HCT116 (cell line): ENCODE data around the gene RELL1. TPM values are rescaled to one million over a fixed set of nuclear protein-coding genes. Genes with fewer than 3 reads are reported as not detected.

Experiments used
- ATAC-seq: fragments of 200-7000 bp; cut with Tn5 transposase; 2 replicates; pipeline ENCODE4 v1.9.1; 2020; ENCODE audit warnings: mild to moderate bottlenecking, moderate library complexity
- BruUV-seq: library from RNA; stranded (reverse); fragments of 400-500 nt; replicated peaks from 2 replicates; lab custom pipeline; 2021; lab: Mats Ljungman, UMichigan
- CTCF ChIA-PET: fragments of 300-600 bp; sonication (Branson Sonifier 250); formaldehyde crosslinking; loops from one replicate; lab custom pipeline; 2021; ENCODE audit warnings: antibody characterized with exemption; lab: Charles Lee
- POLR2A ChIA-PET: fragments of 300-600, 350-600 bp; sonication (Branson Sonifier 250); formaldehyde crosslinking; loops from one replicate; lab custom pipeline; 2021; ENCODE audit warnings: antibody characterized with exemption; lab: Charles Lee
- RAD21 ChIA-PET, 2 experiments: fragments of 300-600 bp; sonication (Branson Sonifier 250); formaldehyde crosslinking; loops; one replicate each; lab custom pipeline; 2023; ENCODE audit warnings: low total read pairs in 2 of 2; ENCODE audit not compliant: uncharacterized antibody in 2 of 2, unreplicated experiment in 2 of 2, low non-redundant PET in 1 of 2; lab: Charles Lee
- DNase-seq: peaks from one replicate; pipeline ENCODE4 v3.0.0-alpha.2; 2010; ENCODE audit warnings: low read depth, low spot score
- H2AFZ ChIP-seq: fragments of 200-600 bp; shearing (Covaris generic), sonication (generic); 2 replicates; pipeline ENCODE4 v1.6.1; 2017; ENCODE audit warnings: low read depth, mixed run types, mixed read lengths, antibody characterized with exemption, low read length; ENCODE audit not compliant: poor library complexity, severe bottlenecking
- H3K27ac ChIP-seq: 2 replicates; pipeline ENCODE4 v1.5.1; 2012; ENCODE audit warnings: low read depth, low read length
- H3K27me3 ChIP-seq: fragments of 200-600 bp; sonication (generic); 2 replicates; pipeline ENCODE4 v1.6.1; 2016; ENCODE audit warnings: mixed run types, low read length, mixed read lengths; ENCODE audit not compliant: insufficient read depth
- H3K36me3 ChIP-seq, 2 experiments: fragments of 200-500 bp in 1 of 2; fragments of 200-600 bp in 1 of 2; sonication (Bioruptor generic) in 1 of 2; sonication (generic) in 1 of 2; 2 replicates each; pipeline versions ENCODE4 v1.5.1 to v1.6.1; 2014 to 2016; ENCODE audit warnings: low read length in 2 of 2, inconsistent platforms in 1 of 2, mixed read lengths in 1 of 2, mixed run types in 1 of 2; ENCODE audit not compliant: insufficient read depth in 2 of 2, control insufficient read depth in 1 of 2
- H3K4me1 ChIP-seq, 2 experiments: fragments of 200-600 bp in 1 of 2; sonication (generic) in 1 of 2; 2 replicates each; pipeline versions ENCODE4 v1.5.1 to v1.6.1; 2012 to 2017; ENCODE audit warnings: low read length in 2 of 2, inconsistent platforms in 1 of 2, mild to moderate bottlenecking in 1 of 2, mixed read lengths in 1 of 2, mixed run types in 1 of 2, moderate library complexity in 1 of 2; ENCODE audit not compliant: insufficient read depth in 2 of 2, control insufficient read depth in 1 of 2
- H3K4me2 ChIP-seq: fragments of 200-600 bp; sonication (generic); 2 replicates; pipeline ENCODE4 v1.6.1; 2017; ENCODE audit warnings: mixed run types, low read length, mixed read lengths
- H3K4me3 ChIP-seq, 2 experiments: fragments of 200-600 bp in 1 of 2; sonication (generic) in 1 of 2; replicated peaks in 1 of 2; 2 replicates each; pipeline ENCODE4 v1.5.1; 2011 to 2016; ENCODE audit warnings: low read length in 2 of 2, control low read depth in 1 of 2, low read depth in 1 of 2, mild to moderate bottlenecking in 1 of 2, mixed read lengths in 1 of 2, mixed run types in 1 of 2
- H3K79me2 ChIP-seq: fragments of 200-600 bp; sonication (generic); 2 replicates; pipeline ENCODE4 v1.6.1; 2017; ENCODE audit warnings: mild to moderate bottlenecking, mixed run types, low read length, moderate library complexity, mixed read lengths; ENCODE audit not compliant: insufficient read depth
- H3K9ac ChIP-seq: fragments of 200-600 bp; sonication (generic); 2 replicates; pipeline ENCODE4 v1.6.1; 2016; ENCODE audit warnings: low read length, mixed read lengths
- H3K9me2 ChIP-seq: fragments of 200-600 bp; sonication (generic), shearing (Covaris generic); 2 replicates; pipeline ENCODE4 v1.6.1; 2017; ENCODE audit warnings: mixed run types, mild to moderate bottlenecking, moderate library complexity; ENCODE audit not compliant: insufficient read depth
- H3K9me3 ChIP-seq, 2 experiments: fragments of 200-500 bp in 1 of 2; fragments of 200-600 bp in 1 of 2; sonication (Bioruptor generic) in 1 of 2; sonication (generic) in 1 of 2; 2 replicates each; pipeline ENCODE4 v1.6.1; 2014 to 2017; ENCODE audit warnings: low read length in 2 of 2, mixed read lengths in 2 of 2, inconsistent platforms in 1 of 2, low read depth in 1 of 2, mild to moderate bottlenecking in 1 of 2, mixed run types in 1 of 2, moderate library complexity in 1 of 2; ENCODE audit not compliant: control insufficient read depth in 1 of 2, insufficient read depth in 1 of 2
- H4K20me1 ChIP-seq: fragments of 200-600 bp; sonication (generic), shearing (Covaris generic); 2 replicates; pipeline ENCODE4 v1.6.1; 2017; ENCODE audit warnings: mixed run types, mild to moderate bottlenecking, moderate library complexity; ENCODE audit not compliant: insufficient read depth
- ATF3 ChIP-seq: IDR thresholded peaks from 2 replicates; pipeline ENCODE4 v1.6.1; 2012
- CBX3 ChIP-seq: IDR thresholded peaks from 2 replicates; pipeline ENCODE4 v1.6.1; 2012; ENCODE audit warnings: low read depth
- EZH2phosphoT487 ChIP-seq: fragments of 200-600 bp; IDR thresholded peaks from 2 replicates; pipeline ENCODE4 v1.6.1; 2018; ENCODE audit warnings: antibody characterized with exemption, borderline replicate concordance
- FOSL1 ChIP-seq: IDR thresholded peaks from 2 replicates; pipeline ENCODE4 v1.6.1; 2012; ENCODE audit warnings: low read depth
- JUND ChIP-seq: IDR thresholded peaks from 2 replicates; pipeline ENCODE4 v1.6.1; 2012
- POLR2A ChIP-seq: IDR thresholded peaks from 2 replicates; pipeline ENCODE4 v1.7.0; 2011; ENCODE audit warnings: borderline replicate concordance; ENCODE audit not compliant: insufficient read depth, insufficient read length; ENCODE audit errors: extremely low read depth
- SIN3A ChIP-seq: IDR thresholded peaks from 2 replicates; pipeline ENCODE4 v1.6.1; 2012; ENCODE audit warnings: low read depth
- SP1 ChIP-seq: IDR thresholded peaks from 2 replicates; pipeline ENCODE4 v1.6.1; 2012; ENCODE audit warnings: low read depth
- TCF7L2 ChIP-seq: IDR thresholded peaks from 2 replicates; pipeline ENCODE4 v1.7.0; 2011; ENCODE audit warnings: borderline replicate concordance, inconsistent platforms; ENCODE audit not compliant: insufficient read depth, insufficient read length; ENCODE audit errors: extremely low read depth
- ZBTB33 ChIP-seq: IDR thresholded peaks from 2 replicates; pipeline ENCODE4 v1.6.1; 2011; ENCODE audit warnings: mild to moderate bottlenecking, low read length, moderate library complexity; ENCODE audit not compliant: insufficient replicate concordance; ENCODE audit errors: extremely low read depth
- ZFX ChIP-seq: fragments of 450-650 bp; IDR thresholded peaks from 2 replicates; pipeline ENCODE4 v1.6.1; 2017
- intact Hi-C: fragments of 100-400 bp; cut with micrococcal nuclease; formaldehyde crosslinking; loops from 2 replicates; pipeline ENCODE4 v1.10.0; 2022
- total RNA-seq: library from RNA; stranded (reverse); gene quantifications from one replicate; pipeline ENCODE4 v1.2.1, GENCODE V29; 2021; ENCODE audit not compliant: unreplicated experiment

RELL1 gene
- total RNA-seq, 1 experiment from 2014 or later: 30.2 TPM

GRCh38 chr4:37697566-37697965 is 11.4 kb upstream of the RELL1 start:
- Histone ChIP-seq H3K4me3 (no peak overlapping the region), H3K27me3 (no peaks in the 10 kb centered on the region), H2AFZ (no peak overlapping the region), H3K4me2 (no peak overlapping the region), H3K4me1 (peaks cover 0 to 8% of the 10 kb centered on the region in 2 experiments; a peak in 2 of 4 replicates), H3K79me2 (no peaks in the 10 kb centered on the region), H3K9me3 (no peaks in the 10 kb centered on the region), H3K36me3 (no peaks in the 10 kb centered on the region), H3K9ac (no peak overlapping the region), H4K20me1 (no peaks in the 10 kb centered on the region), H3K27ac (no peak overlapping the region), H3K9me2 (no peaks in the 10 kb centered on the region)
- BruUV-seq: no TSS peak
- CTCF ChIA-PET: no interaction called here
- POLR2A ChIA-PET: no interaction called here
- RAD21 ChIA-PET: no interaction called here
- DNase-seq (no peak), ATAC-seq (no peak)
- intact Hi-C loops: no loop called here
- TF ChIP-seq ZFX (no peak), SIN3A (no peak), CBX3 (no peak), TCF7L2 (no peak), POLR2A (no peak), SP1 (no peak)

- ChIA-PET RAD21 (no interaction called here), CTCF (no interaction called here), POLR2A (no interaction called here)
- Histone ChIP-seq H3K79me2 (no peaks in the 10 kb centered on the region), H2AFZ (no peak overlapping the region), H3K27me3 (no peaks in the 10 kb centered on the region), H3K9ac (no peak overlapping the region), H3K9me3 (no peaks in the 10 kb centered on the region), H3K4me1 (peaks cover 0 to 8% of the 10 kb centered on the region in 2 experiments; a peak in 2 of 4 replicates), H3K36me3 (no peaks in the 10 kb centered on the region), H4K20me1 (no peaks in the 10 kb centered on the region), H3K27ac (no peak overlapping the region)
- DNase-seq: no peak
- peak; percentile 50; the same call in 1 of the 2 replicates for ATAC-seq
- intact Hi-C loops: no loop called here
- no TSS peak for BruUV-seq
- TF ChIP-seq EZH2phosphoT487: no peak
- TF ChIP-seq ATF3: no peak
- TF ChIP-seq JUND: no peak
- TF ChIP-seq ZBTB33: no peak
- no peak for TF ChIP-seq TCF7L2
- TF ChIP-seq FOSL1: 0 out of 2 replicates have a peak, but pooled peaks have one; percentile 19
- TF ChIP-seq, all 23 proteins: peak for 1
- Histone ChIP-seq H3K4me3 (no peak overlapping the region), H3K4me2 (peak overlapping the region; percentile 29), H3K9me2 (no peaks in the 10 kb centered on the region)
Measured at GRCh38 chr4:37693450-37694190, 7.4 kb upstream of the RELL1 start.
